Renal cortex interstitium (tissue), 11 donors: ENCODE results near the gene FOXQ1. TPM values are rescaled to one million over a fixed set of nuclear protein-coding genes. Genes with fewer than 3 reads are reported as not detected.
"Not testable (repeated sequence)": the region's sequence is repeated elsewhere in the genome, so short reads cannot be mapped to it uniquely, and the experiment has no call there.

Experiments used
- DNase-seq, 11 donors: peaks; one replicate each; pipeline ENCODE4 v3.0.0-alpha.2; 2013; ENCODE audit warnings: low read depth in 9 of 11, low spot score in 4 of 11; ENCODE audit errors: extremely low read depth in 1 of 11
- polyA plus RNA-seq, 3 donors: library from polyadenylated mRNA; unstranded; fragments of 120-200 nt; gene quantifications; one replicate each; pipeline ENCODE4 v1.2.1, GENCODE V29; 2013; ENCODE audit not compliant: insufficient read length in 3 of 3

FOXQ1 gene
- polyA plus RNA-seq, 3 donors = 10.0 to 11.9 (median 11.8) TPM

DNA sequence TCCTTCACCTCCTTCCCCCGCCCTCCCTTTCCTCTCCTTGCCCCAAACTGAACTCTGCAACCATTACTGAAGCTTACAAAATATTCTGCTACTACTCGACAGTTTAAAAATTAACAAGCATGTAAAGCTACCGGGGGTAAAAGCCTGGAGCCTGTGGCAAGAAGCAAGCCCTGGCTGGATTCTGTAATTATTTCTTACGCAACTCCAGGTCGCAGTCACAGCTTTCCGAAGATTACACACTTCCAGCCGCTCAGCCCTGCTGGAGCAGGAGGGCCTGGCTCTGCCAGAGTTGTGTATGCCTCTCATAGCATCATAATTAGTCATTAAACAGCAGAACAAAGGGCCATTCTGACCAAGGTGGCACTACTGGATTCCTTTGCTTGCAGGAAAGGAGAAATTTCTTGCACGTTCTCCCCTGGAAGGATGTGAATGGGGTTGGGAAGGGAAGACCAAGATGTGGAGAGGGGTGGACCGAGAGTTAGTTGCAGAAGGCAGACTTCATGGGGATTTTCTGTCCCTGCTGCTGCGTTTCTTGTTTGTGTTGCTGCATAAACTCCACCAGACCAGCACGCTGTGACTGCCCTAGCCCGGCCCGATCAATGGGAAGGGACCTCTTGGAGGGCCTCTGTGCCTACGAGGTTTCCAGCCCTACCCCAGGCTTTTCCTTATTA, 23.6 kb downstream of the FOXQ1 start:
- peak in 4 of 11 donors; percentile 71 to 80 (median 76) for DNase-seq

DNA sequence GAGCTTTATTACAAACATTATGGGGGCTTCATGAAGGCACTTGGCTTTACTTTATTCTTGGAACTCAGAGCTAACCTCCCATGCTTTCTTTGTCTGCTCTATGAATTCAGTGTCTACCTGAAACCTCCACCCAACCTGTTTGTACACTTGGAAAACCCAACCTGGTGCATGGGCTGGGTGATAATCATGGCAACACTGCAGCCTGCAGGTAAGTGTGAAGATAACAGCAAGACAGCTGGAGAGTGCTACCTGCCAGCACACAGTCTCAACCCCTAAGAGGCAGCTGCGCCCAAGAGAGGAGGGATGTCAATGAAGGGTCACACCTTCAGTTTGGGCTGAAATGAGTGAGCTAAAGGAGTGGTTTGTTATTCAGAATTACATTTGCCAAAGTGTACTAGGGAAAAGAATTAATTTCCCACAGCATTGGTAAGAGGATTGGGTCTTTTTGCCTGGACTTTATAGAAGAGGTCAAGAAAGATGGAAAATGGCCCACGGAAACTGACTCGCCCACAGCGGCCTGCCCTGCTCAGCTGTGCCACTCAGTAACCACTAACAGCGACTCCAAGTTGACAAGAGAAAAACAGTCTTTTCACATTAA, 24.4 kb downstream of the FOXQ1 start:
- DNase-seq = peak in 2 of 11 donors; percentile 45 to 55

DNA sequence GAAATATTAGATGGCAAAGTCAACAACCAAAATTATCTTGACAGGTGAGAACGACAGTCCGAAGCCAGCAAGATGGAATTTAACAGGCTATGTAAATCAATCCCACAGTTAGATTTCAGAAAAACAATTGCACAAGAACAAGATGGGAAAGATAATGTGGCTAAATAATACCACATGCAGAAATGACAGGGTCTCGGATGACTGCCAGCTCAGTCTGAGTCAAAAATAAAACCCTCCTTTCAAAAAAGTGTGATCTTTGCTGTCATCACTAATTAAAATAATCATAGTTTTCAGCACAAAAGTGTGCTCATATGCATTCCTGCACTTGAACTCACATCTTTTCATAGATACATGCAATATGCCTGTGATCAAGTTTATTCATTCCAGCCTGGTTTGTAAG, 25.9 kb downstream of the FOXQ1 start:
- no peak for DNase-seq

DNA sequence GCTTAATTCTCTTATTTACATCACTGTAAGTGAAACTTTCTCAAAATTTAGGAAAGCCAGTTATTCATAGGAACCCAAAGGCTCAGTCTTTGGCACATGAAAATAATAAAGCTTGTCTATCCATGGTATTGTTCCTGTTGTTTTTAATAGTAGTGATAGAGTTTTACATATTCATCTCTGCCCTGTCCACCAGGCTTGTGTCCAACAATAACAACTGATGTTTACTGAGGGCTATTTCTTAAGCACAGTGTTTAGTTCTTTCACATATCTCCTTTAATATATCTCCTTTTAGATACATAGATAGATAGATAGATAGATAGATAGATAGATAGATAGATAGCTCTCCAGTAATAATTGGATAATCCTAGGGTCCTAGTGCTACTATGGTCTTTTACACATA, 34.2 kb downstream of the FOXQ1 start:
- DNase-seq = no peak

DNA sequence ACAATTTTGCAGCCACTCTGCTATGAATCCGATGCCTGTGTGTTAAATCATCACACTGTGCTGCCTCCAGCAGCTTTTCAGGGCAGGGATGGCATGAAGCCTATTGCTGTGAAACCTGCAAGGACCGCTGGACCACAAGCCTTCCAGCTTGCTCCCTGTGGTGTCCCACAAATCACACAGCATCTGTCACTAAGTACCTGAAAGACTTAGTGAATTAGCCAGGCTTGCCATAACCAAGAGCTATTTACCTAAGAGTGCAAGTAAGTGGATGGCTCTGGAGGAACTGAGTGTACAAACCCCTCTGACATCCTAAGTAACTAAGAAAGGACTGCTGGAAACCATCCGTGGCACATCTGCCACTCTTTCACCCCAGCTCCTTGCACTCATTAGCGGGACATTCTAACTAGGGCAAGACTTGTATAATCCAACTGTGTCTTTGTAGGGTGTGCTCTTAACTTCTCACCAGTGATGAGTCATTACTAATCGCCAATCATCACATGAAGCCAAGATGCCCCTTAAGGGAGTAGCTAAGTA, 34.7 kb downstream of the FOXQ1 start:
- no peak for DNase-seq

DNA sequence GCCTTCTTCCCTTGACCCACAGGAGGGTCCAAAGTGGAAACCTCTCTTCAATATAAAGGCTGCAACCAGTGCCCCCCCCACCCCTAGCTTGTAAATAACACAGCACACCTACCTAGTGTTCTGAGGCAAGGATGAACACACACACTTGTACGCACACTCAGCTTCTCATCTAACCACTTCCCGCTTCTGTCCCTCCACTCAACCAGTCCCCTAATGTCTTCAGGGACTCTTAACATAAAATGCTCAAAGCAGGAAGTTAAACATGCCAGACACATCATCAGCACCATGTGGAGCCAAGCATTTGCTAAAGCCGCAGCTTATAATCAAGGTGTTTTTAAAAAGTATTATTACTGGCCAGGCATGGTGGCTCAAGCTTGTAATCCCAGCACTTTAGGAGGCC, 35.3 kb downstream of the FOXQ1 start:
- DNase-seq = no peak

DNA sequence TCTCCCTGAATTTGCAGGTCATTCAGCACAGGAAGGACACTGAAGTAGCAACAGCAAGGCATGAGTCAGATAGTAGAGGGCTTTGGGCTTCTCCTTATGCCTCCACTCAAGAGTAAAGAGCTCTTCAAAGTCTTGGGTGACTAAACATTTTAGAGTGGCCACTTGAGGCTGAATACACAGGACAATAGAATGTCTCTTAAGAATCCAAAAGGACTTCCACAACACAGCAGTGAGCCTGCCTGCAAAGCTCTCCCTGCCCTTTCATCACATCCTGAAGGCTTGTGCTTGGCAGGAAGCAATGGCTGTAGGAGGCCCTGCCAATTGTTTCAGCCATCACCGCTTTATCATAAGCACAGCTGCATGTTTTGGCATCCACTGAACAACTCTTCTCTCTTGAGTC, 36.8 kb downstream of the FOXQ1 start:
- no peak for DNase-seq

DNA sequence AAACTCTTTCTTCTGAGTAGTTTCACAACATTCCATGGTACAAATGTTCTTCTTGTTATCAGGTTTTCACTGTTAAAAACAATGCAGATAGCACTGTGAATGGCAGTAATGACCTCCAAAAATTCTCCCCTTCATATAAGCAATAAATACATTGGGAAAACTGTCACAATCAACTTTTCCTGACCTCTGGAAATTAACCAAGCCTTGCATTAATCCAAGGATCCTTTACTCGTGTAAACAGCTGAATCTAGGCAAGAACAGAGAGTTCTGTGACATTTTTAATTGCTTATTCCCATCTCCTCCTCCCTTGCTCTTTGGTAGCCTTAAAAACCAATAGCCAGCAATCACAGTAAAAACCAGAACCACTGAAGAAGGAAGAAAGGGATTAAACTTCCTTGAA, 37.8 kb downstream of the FOXQ1 start:
- no peak for DNase-seq

DNA sequence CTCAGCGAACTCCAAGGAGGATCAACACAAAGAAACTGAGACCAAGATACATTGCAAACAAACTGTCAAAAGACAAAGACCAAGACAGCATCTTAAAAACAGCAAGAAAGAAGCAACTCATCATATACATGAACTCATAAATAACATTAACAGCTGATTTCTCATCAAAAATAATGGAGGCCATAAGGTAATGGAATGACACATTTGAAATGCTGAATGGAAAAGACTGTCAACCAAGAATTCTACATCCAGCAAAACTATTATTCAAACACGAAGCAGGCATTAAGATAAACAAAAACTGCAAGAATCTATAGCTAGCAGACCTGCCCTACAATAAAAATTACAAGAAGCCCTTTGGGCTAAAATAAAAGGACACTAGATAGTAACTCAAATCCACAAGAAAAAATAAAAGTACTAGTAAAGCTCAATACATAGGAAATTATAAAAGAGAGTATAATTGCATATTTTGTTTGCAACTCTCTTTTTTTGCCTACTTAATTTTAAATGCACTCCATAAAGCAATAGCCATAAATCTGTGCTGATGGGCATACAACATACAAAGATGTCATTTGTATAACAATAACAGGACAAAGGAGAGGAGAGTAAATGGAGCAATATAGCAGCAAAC, 39.6 kb downstream of the FOXQ1 start:
- no peak for DNase-seq

DNA sequence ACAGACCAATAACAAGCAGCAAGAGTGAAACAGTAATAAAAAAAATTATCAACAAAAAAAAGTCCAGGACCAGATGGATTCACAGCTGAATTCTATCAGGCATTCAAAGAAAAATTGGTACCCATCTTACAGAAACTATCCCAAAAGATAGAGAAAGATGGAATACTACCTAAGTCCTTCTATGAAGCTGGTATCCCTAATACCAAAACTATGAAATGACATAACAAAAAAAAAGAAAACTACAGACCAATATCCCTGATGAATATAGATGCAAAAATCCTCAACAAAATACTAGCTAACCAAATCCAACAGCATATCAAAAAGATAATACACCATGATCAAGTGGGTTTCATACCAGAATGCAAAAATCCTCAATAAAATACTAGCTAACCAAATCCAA, 43.2 kb downstream of the FOXQ1 start:
- not testable (repeated sequence) for DNase-seq

DNA sequence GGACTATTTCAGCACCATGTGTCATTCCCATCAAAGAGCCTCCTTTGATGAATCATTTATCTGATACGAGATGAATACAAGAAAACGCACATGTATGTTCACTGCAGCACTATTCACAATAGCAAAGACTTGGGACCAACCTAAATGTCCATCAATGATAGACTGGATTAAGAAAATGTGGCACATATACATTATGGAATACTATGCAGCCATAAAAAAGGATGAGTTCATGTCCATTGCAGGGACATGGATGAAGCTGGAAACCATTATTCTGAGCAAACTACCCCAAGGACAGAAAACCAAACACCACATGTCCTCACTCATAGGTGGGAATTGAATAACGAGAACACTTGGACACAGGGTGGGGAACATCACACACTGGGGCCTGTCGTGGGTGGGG, 49.8 kb downstream of the FOXQ1 start:
- not testable (repeated sequence) for DNase-seq

DNA sequence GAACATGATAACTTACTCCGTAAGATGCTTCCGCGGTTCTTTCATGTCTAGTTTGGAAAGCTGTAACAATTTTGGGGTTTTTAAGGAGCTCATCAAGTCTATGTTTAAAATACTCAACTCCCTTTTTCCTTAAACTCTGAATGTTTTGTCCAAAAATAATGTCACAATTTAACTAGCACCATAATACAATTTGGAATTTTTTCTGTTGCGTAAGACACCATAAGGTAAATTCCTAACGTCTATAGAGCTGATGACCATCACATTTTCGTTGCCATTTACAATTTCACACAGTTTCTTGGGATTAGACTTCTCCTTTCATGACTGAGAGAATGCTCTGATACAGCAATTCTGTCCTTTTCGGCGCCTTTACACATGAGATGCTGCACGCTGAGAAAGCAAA, 50.7 kb downstream of the FOXQ1 start:
- no peak for DNase-seq

DNA sequence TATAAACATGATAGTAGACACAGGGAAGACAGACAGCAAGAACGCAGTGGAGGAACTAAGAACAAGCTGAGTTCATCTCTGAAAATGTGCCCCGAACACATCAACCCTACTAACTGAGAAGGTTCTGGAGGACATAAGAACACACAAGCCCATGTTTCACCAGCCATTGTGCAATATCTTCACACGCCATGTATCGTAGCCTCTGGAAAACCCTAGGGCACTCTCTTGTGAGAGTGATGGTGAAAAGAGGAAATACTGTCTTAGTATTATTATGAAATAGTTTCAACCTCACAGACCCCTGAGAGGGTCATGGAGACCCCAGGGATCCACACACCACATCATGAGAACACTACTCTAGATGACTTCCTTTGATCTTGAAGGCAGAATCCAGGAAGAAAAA, 51.4 kb downstream of the FOXQ1 start:
- DNase-seq = no peak

DNA sequence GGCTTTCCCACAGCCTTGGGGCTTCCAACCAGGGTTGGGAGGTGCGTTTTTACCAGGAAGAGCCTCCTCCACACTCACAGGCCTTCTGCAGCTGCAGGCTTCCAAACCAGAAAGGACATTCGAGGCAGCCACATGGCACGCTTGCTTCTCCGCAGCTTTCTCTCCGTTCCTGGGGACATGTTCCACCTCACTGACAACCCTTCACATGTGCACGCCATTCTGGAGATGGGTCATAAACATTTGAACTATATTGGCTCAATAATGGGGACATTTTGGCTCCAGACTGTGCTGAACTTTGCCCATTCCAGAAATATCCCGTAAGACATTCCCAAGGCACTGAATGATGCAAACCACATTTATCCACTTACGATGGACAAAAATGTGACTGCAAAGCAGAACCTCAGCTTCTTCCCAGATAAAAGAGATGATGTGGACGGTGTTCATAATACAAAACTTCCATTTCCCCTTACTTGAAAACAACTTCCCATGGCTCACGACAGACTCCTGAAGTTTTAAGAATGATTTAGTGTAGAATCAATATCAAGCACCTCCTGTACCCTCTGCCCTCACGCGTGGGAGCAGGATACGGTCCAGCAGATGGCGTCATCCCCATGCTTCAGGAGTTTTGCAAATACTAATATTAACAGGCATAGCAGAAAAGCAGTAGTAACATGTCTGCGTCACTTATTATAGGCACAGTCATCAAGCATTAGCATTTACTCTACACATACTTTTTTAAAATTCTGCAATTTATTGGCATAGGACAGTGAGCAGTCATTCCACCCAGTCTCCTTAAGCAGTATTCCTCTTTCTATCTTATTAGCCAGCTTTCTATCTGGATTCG, 52.1 kb downstream of the FOXQ1 start:
- no peak for DNase-seq

Other genes starting within 250 kb of the FOXQ1 start
- under 1 TPM; 0.12 to 0.24 (median 0.14) TPM for gene FOXF2, start 77.5 kb downstream of the FOXQ1 start, polyA plus RNA-seq